ENCODE results near the gene CNTN3. TPM values are rescaled to one million over a fixed set of nuclear protein-coding genes. Genes with fewer than 3 reads are reported as not detected.
A peak's percentile ranks its signal among the peaks of the same experiment; 100 is the strongest.

The CNTN3 gene
- total and polyA plus RNA-seq, 2 experiments from 2014 or later = 0.09 to 0.50 TPM

DNA sequence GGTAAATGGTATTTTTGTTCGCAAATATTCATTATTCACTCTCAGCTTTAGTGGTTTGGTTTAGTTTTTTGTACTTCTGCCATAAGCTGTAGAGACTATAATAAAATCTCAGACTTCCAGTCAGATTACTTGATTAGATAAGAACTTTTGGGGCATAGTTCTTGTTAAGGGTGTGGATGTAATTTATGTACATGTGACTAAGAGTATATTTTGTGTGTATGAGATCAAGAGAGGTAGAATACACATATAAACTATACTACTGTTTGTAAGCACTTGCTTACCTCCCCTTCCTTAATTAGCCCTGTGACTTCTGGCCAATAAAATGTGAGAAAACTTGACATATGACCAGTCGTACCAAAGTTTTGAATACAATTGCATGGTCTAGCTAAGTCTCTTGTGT is 12.0 kb downstream of the CNTN3 start:
- no peak for DNase-seq (ENCODE audit: low read depth in 1 of 2, low spot score in 1 of 2)
- H3K4me3 ChIP-seq = no peak overlapping the region
- TF ChIP-seq CTCF (IDR thresholded peaks at IDR 0.05; ENCODE audit: low read depth, low read length) = no peak
- H3K27me3 ChIP-seq = no peaks in the 10 kb centered on the region
- H3K27ac ChIP-seq = no peak overlapping the region
- H3K36me3 ChIP-seq = no peaks in the 10 kb centered on the region
- no peaks in the 10 kb centered on the region for H3K9me3 ChIP-seq (ENCODE audit: low read depth)
- H3K4me1 ChIP-seq (ENCODE audit: low read depth) = no peaks in the 10 kb centered on the region

GRCh38 chr3:74601793-74602192 is 12.7 kb downstream of the CNTN3 start:
- no peak for TF ChIP-seq CTCF (IDR thresholded peaks at IDR 0.05; ENCODE audit: low read depth, low read length)
- Histone ChIP-seq H3K9me3 (ENCODE audit: low read depth) (no peaks in the 10 kb centered on the region), H3K4me3 (no peak overlapping the region), H3K36me3 (no peaks in the 10 kb centered on the region), H3K27ac (no peak overlapping the region), H3K4me1 (ENCODE audit: low read depth) (no peaks in the 10 kb centered on the region), H3K27me3 (no peaks in the 10 kb centered on the region)
- no peak for DNase-seq (ENCODE audit: low read depth in 1 of 2, low spot score in 1 of 2)

DNA sequence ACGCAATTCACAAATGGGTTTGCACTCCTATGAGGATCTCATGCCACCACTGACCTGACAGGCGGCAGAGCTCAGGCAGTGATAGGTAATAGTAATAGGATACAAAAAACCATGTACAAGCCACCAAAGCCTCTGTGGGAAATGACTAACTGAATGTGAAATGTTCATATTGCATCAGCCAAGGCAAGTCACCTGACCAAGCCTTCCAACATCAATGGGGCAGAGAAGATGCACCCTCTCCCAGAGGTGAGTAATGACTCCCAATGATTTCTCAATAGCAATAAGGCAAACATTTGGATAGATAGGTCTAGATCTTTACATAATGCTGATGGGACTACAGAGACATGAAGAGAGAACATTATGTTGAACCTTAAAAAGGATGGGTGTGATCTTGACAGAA is 14.9 kb downstream of the CNTN3 start:
- no peaks in the 10 kb centered on the region for H3K36me3 ChIP-seq
- H3K4me3 ChIP-seq = no peak overlapping the region
- H3K4me1 ChIP-seq (ENCODE audit: low read depth) = no peaks in the 10 kb centered on the region
- DNase-seq (ENCODE audit: low read depth in 1 of 2, low spot score in 1 of 2) = peak in 1 of 2 donors; percentile 5
- no peaks in the 10 kb centered on the region for H3K9me3 ChIP-seq (ENCODE audit: low read depth)
- H3K27ac ChIP-seq = no peak overlapping the region
- H3K27me3 ChIP-seq = no peaks in the 10 kb centered on the region
- no peak for TF ChIP-seq CTCF (IDR thresholded peaks at IDR 0.05; ENCODE audit: low read depth, low read length)

DNA sequence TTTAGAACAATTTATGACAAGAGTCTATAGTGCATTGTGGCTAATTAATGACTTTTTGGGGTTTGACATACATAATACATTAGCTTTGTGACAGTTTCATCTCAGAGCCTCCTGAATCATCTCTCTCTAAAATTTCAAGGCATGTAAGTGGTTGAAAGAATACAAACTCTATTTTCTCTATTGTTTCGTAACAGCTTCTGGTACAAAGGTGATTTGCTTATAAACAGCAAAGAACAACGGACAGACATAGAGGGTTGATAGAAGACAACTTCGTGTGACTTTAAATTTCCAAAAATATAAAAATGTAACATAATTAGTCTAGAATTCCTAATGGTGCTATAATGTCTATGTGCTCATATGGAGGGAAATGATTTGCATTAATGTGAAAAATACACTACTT is 21.3 kb downstream of the CNTN3 start:
- no peak for DNase-seq (ENCODE audit: low read depth in 1 of 2, low spot score in 1 of 2)
- H3K9me3 ChIP-seq (ENCODE audit: low read depth) = no peaks in the 10 kb centered on the region
- no peak overlapping the region for H3K4me3 ChIP-seq
- H3K27me3 ChIP-seq = no peaks in the 10 kb centered on the region
- H3K27ac ChIP-seq = no peak overlapping the region
- TF ChIP-seq CTCF (IDR thresholded peaks at IDR 0.05; ENCODE audit: low read depth, low read length) = no peak
- no peaks in the 10 kb centered on the region for H3K4me1 ChIP-seq (ENCODE audit: low read depth)
- no peaks in the 10 kb centered on the region for H3K36me3 ChIP-seq

- Histone ChIP-seq H3K4me1 (ENCODE audit: low read depth) (no peaks in the 10 kb centered on the region), H3K27ac (no peak overlapping the region), H3K9me3 (ENCODE audit: low read depth) (no peaks in the 10 kb centered on the region), H3K27me3 (no peaks in the 10 kb centered on the region), H3K4me3 (no peak overlapping the region), H3K36me3 (no peaks in the 10 kb centered on the region)
- DNase-seq (ENCODE audit: low read depth in 1 of 2, low spot score in 1 of 2) = peak in 1 of 2 donors; percentile 17
- TF ChIP-seq CTCF (IDR thresholded peaks at IDR 0.05; ENCODE audit: low read depth, low read length) = no peak
These were observed 22.1 kb downstream of the CNTN3 start for GRCh38 chr3:74592359-74592758.

DNA sequence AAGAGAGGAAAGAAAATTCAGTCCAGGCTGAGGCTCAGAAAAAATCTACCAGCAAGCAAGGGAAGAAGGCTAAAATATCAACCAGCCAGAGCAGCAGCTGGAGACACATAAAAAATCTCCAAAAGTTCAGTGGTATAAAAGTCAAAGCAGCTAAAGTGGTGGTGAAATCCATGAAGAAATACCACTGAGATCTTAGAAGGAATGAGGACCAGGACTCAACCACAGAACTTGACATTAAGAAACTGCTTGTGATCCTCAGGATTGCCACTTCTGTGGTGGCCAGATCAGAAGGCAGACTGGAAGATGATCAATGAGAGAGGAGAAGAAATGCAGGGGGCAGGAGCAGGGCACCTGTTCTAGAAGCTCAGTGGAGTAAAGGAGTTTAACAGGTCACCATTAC is 22.5 kb downstream of the CNTN3 start:
- Histone ChIP-seq H3K36me3 (no peaks in the 10 kb centered on the region), H3K27ac (no peak overlapping the region), H3K9me3 (ENCODE audit: low read depth) (no peaks in the 10 kb centered on the region), H3K4me1 (ENCODE audit: low read depth) (no peaks in the 10 kb centered on the region), H3K27me3 (no peaks in the 10 kb centered on the region), H3K4me3 (no peak overlapping the region)
- DNase-seq (ENCODE audit: low read depth in 1 of 2, low spot score in 1 of 2) = no peak
- no peak for TF ChIP-seq CTCF (IDR thresholded peaks at IDR 0.05; ENCODE audit: low read depth, low read length)

Data from cardiac muscle cell (in vitro differentiated cells and primary cell).